ENCODE data around the gene OSCP1.

The OSCP1 gene

DNA sequence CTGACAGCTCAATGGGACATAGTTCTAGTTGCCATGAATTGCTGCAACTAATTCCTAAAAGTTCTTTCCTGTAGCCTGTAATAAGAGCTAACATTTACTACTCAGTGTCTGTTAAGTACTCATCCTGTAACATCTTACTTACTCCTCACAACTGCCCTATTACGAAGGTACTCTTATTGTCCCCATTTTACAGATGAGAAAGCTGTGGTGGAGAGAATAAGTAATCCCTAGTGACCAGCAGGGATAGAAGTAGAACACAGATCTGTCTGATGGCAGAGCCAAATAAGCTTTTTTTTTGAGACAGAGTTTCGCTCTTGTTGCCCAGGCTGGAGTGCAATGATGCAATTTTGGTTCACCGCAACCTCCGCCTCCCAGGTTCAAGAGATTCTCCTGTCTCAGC lies 67.6 kb downstream of the OSCP1 start:
- DNase-seq (ENCODE audit: low read depth): no peak

DNA sequence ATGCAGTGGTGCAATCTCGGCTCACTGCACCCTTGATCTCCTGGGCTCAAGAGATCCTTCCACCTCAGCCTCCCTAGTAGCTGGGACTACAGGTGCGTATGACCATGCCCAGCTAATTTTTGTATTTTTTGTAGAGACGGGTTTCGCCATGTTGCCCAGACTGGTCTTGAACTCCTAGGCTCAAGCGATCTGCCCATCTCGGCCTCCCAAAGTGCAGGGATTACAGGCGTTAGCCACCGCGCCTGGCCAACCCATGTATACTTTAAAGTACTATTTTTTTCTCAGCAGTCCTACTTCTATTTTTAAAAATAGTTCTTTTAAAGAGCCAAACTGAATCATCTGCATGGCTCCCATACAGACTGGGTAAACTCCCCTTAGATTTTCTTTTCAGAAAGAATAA lies 68.0 kb downstream of the OSCP1 start:
- DNase-seq (ENCODE audit: low read depth): no peak

DNA sequence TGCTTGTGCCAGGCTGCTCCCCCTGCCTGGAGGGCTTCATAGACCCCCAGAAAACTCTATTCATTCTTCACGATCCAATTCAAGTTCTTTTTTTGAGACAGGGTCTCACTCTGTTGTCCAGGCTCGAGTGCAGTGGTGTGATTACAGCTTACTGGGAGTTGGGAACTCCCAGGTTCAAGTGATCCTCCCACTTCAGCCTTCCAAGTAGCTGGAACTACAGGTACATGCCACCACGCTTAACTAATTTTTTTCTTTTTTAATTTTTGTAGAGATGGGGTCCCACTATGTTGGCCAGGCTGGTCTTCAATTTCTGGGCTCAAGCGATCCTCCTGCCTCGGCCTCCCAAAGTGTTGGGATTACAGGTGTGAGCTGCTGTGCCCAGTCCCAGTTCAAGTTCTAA lies 68.8 kb downstream of the OSCP1 start:
- no peak for DNase-seq (ENCODE audit: low read depth)

- DNase-seq (ENCODE audit: low read depth): no peak
These were observed 69.5 kb downstream of the OSCP1 start for GRCh38 chr1:36380782-36381181.

GRCh38 chr1:36380143-36380619 lies 70.1 kb downstream of the OSCP1 start:
- DNase-seq (ENCODE audit: low read depth): no peak

GRCh38 chr1:36377791-36378492 lies 72.3 kb downstream of the OSCP1 start:
- no peak for DNase-seq (ENCODE audit: low read depth)

- peak; percentile 33 for DNase-seq (ENCODE audit: low read depth)
These were observed 77.6 kb downstream of the OSCP1 start for GRCh38 chr1:36372617-36373016.

GRCh38 chr1:36369061-36369861 lies 81.0 kb downstream of the OSCP1 start:
- DNase-seq (ENCODE audit: low read depth): peak; percentile 46
